Hepatocyte (in vitro differentiated cells): ENCODE measurements around the gene TNFAIP2.

Experiments used
- CTCF ChIP-seq: fragments of 200-600 bp; sonication (generic); IDR thresholded peaks from 2 replicates; pipeline ENCODE4 v1.5.1; 2016; ENCODE audit warnings: antibody characterized with exemption, mild to moderate bottlenecking; ENCODE audit not compliant: poor library complexity
- EZH2phosphoT487 ChIP-seq: fragments of 200-600 bp; sonication (generic); IDR thresholded peaks from one replicate; pipeline ENCODE4 v1.6.1; 2018; ENCODE audit warnings: antibody characterized with exemption, mild to moderate bottlenecking, low read depth, moderate library complexity; ENCODE audit not compliant: unreplicated experiment, severe bottlenecking

- TF ChIP-seq CTCF, result no peak
- TF ChIP-seq EZH2phosphoT487, result no peak
Observed at GRCh38 chr14:103086771-103087342, 36.4 kb upstream of the TNFAIP2 start.
